Mucosa of descending colon (tissue), 3 donors: Measurements from ENCODE around the gene FGGY. TPM values are rescaled to one million over a fixed set of nuclear protein-coding genes. Genes with fewer than 3 reads are reported as not detected.

ENCODE experiments used
- ATAC-seq: fragments of 200-7000 bp; cut with Tn5 transposase; one replicate; pipeline ENCODE4 v1.9.1; 2020; ENCODE audit warnings: mild to moderate bottlenecking, moderate library complexity
- DNase-seq, 3 donors: peaks; one replicate each; pipeline ENCODE4 v3.0.0-alpha.2; 2020
- H3K36me3 ChIP-seq: fragments of 200-600 bp; one replicate; pipeline ENCODE4 v1.8.0; 2021; ENCODE audit warnings: low read depth, mild to moderate bottlenecking
- H3K4me1 ChIP-seq: fragments of 200-600 bp; one replicate; pipeline ENCODE4 v1.8.0; 2021; ENCODE audit warnings: low read depth, mild to moderate bottlenecking
- H3K4me3 ChIP-seq: fragments of 200-600 bp; one replicate; pipeline ENCODE4 v1.8.0; 2021; ENCODE audit warnings: mild to moderate bottlenecking
- H3K9me3 ChIP-seq: fragments of 200-600 bp; one replicate; pipeline ENCODE4 v1.8.0; 2021; ENCODE audit warnings: mild to moderate bottlenecking
- intact Hi-C, 2 donors: fragments of 100-400 bp; cut with DNase I in 1 of 2; cut with micrococcal nuclease in 1 of 2; formaldehyde crosslinking; loops; one replicate each; pipeline versions ENCODE4 v1.11.0 to v1.11.1; 2022; cut with DNase I, micrococcal nuclease
- total RNA-seq, 3 donors: library from RNA; stranded (reverse); fragmentation: NEBNext Ultra II Directional in 2 of 3; extraction: Animal tissue kit (Norgen Biotek cat#: 25700) in 2 of 3; gene quantifications; one replicate each; pipeline versions ENCODE4 v1.2.1 to v1.2.4, GENCODE V29; 2021 to 2023
- TF ChIP-seq, protein P1 (sequence below): fragments of 200-600 bp; IDR thresholded peaks from one replicate; pipeline ENCODE4 v1.8.0; 2022; ENCODE audit warnings: antibody characterized with exemption, mild to moderate bottlenecking
- donor health status: DM: no; HTN: no; CAD: no; lungs with moderate emphysema.
- donor health status: DM: no; HTN: no; CAD: no.
- donor health status: DM: no; HTN: yes; CAD: no.

The FGGY gene
- total RNA-seq, 3 donors from 2014 or later, result 25.2 to 38.3 (median 36.6) TPM

- intact Hi-C loops, result no loop called here
- Histone ChIP-seq H3K9me3 (no peaks in the 10 kb centered on the region), H3K36me3 (no peaks in the 10 kb centered on the region), H3K4me1 (peaks cover 7% of the 10 kb centered on the region), H3K4me3 (no peak overlapping the region)
- ATAC-seq (no peak), DNase-seq (no peak)
- TF ChIP-seq, protein P1, sequence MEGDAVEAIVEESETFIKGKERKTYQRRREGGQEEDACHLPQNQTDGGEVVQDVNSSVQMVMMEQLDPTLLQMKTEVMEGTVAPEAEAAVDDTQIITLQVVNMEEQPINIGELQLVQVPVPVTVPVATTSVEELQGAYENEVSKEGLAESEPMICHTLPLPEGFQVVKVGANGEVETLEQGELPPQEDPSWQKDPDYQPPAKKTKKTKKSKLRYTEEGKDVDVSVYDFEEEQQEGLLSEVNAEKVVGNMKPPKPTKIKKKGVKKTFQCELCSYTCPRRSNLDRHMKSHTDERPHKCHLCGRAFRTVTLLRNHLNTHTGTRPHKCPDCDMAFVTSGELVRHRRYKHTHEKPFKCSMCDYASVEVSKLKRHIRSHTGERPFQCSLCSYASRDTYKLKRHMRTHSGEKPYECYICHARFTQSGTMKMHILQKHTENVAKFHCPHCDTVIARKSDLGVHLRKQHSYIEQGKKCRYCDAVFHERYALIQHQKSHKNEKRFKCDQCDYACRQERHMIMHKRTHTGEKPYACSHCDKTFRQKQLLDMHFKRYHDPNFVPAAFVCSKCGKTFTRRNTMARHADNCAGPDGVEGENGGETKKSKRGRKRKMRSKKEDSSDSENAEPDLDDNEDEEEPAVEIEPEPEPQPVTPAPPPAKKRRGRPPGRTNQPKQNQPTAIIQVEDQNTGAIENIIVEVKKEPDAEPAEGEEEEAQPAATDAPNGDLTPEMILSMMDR, result no peak
Measured at GRCh38 chr1:59497616-59498015, 200.7 kb downstream of the FGGY start.

GRCh38 chr1:59498640-59499039 lies 201.7 kb downstream of the FGGY start:
- no peaks in the 10 kb centered on the region for H3K9me3 ChIP-seq
- intact Hi-C loops, result no loop called here
- H3K4me3 ChIP-seq, result no peak overlapping the region
- peaks cover 7% of the 10 kb centered on the region for H3K4me1 ChIP-seq
- TF ChIP-seq, protein P1, result no peak
- DNase-seq (no peak), ATAC-seq (no peak)
- no peaks in the 10 kb centered on the region for H3K36me3 ChIP-seq

DNA sequence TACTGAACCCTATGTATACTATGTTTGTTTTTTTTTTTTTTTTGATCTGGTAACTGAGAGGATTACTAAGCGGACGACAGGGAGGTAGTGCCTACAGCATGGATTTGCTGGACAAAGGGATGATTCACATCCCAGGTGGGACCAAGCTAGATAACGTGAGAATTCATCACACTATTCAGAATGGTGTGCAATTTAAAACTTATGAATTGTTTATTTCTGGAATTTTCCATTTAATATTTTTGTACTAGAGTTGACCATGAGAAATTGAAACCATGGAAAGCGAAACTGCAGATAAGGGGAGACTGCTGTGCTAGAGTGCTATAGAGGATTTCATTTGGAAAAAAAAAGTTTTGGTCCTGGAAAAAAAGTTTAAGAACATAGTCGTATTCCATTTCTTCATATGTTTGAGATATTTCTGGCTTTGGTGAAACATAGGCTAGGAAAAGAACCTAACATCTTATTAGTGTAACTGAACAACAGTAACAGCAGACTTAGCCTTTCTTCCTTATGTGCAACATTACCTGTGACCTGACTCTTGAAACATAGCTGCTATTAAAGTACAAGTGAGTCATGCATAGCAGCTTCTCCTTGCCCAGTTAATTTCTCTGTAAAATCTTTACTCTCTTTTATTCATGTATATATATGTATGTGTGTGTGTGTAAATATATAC lies 202.5 kb downstream of the FGGY start:
- DNase-seq (no peak), ATAC-seq (peak; percentile 91)
- intact Hi-C loops, result no loop called here
- Histone ChIP-seq H3K36me3 (no peaks in the 10 kb centered on the region), H3K4me3 (no peak overlapping the region), H3K4me1 (peaks cover 7% of the 10 kb centered on the region), H3K9me3 (no peaks in the 10 kb centered on the region)
- TF ChIP-seq, protein P1, result no peak

DNA sequence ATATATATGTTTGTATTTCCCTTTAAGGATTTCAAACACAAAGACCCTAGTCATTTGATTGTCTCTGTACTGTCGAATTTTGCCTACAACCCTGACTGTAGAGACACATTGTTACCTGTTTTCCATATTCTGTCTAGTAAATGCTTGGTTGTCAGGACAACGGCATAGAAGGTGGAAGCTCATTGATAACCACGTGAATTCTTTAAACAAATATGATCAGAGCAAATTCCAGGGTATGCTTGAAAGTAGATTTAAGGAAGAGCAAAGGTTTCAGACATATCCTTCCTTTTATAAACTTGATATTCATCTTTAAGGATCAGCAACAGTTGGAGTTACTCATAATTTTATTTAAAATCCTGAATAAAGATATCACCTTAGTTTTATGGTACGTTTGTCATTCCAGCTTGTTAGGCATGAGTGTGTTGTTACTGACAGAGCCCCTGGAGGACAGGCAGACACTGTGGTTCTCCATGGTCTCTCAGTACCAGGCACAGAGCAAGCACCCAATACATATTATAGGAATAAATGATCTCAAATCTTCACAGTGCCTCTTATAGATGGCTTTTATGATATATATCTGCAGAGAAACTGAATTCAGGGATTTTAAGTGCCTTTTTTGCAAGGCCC lies 203.2 kb downstream of the FGGY start:
- intact Hi-C loops, result no loop called here
- ATAC-seq, result peak; percentile 77
- peaks cover 7% of the 10 kb centered on the region for H3K4me1 ChIP-seq
- H3K9me3 ChIP-seq, result no peaks in the 10 kb centered on the region
- H3K4me3 ChIP-seq, result no peak overlapping the region
- no peak for DNase-seq
- H3K36me3 ChIP-seq, result no peaks in the 10 kb centered on the region
- TF ChIP-seq, protein P1, result no peak

GRCh38 chr1:59500950-59501742 lies 204.3 kb downstream of the FGGY start:
- ATAC-seq (peak; percentile 42), DNase-seq (no peak)
- H3K36me3 ChIP-seq, result no peaks in the 10 kb centered on the region
- H3K4me3 ChIP-seq, result no peak overlapping the region
- peaks cover 7% of the 10 kb centered on the region for H3K4me1 ChIP-seq
- no peaks in the 10 kb centered on the region for H3K9me3 ChIP-seq
- TF ChIP-seq, protein P1, result no peak
- intact Hi-C loops, result no loop called here
